GM12872 (cell line): ENCODE results near the gene MYO1C.

ENCODE experiments used
- CTCF ChIP-seq: IDR thresholded peaks from 3 replicates; pipeline ENCODE4 v1.5.1; 2011; ENCODE audit warnings: low read depth, mild to moderate bottlenecking, low read length, moderate library complexity; ENCODE audit not compliant: insufficient read depth

Gene MYO1C

GRCh38 chr17:1471911-1472821 lies 20.3 kb downstream of the MYO1C start:
- no peak for TF ChIP-seq CTCF

GRCh38 chr17:1471490-1471889 lies 21.0 kb downstream of the MYO1C start:
- TF ChIP-seq CTCF: no peak

- TF ChIP-seq CTCF: no peak
These were observed 21.6 kb downstream of the MYO1C start for GRCh38 chr17:1470755-1471462.

GRCh38 chr17:1470071-1470754 lies 22.3 kb downstream of the MYO1C start:
- no peak for TF ChIP-seq CTCF

- no peak for TF ChIP-seq CTCF
These were observed 23.1 kb downstream of the MYO1C start for GRCh38 chr17:1469231-1469852.

- TF ChIP-seq CTCF: no peak
These were observed 24.5 kb downstream of the MYO1C start for GRCh38 chr17:1467898-1468492.
